Dendritic cell treated with granulocyte-macrophage colony-stimulating factor and Interleukin-4, amounts not matched to agents 40 ng/mL and 50 ng/mL, for 4 days (primary cell): ENCODE measurements around the gene CCDC51.

ENCODE experiments used
- H3K27ac Mint-ChIP-seq: one replicate; pipeline ENCODE4 v1.8.0; 2022; ENCODE audit warnings: mild to moderate bottlenecking, mixed read lengths
- H3K27me3 Mint-ChIP-seq: one replicate; pipeline ENCODE4 v1.8.0; 2022; ENCODE audit warnings: mild to moderate bottlenecking, mixed read lengths
- H3K36me3 Mint-ChIP-seq: one replicate; pipeline ENCODE4 v1.8.0; 2022; ENCODE audit warnings: low read depth, mixed read lengths
- H3K4me1 Mint-ChIP-seq: one replicate; pipeline ENCODE4 v1.8.0; 2022; ENCODE audit warnings: low read depth, mixed read lengths
- H3K4me3 Mint-ChIP-seq: one replicate; pipeline ENCODE4 v1.8.0; 2022; ENCODE audit warnings: mild to moderate bottlenecking, moderate library complexity, mixed read lengths
- H3K9me3 Mint-ChIP-seq: one replicate; pipeline ENCODE4 v1.8.0; 2022; ENCODE audit warnings: mixed read lengths
- intact Hi-C: fragments of 100-400 bp; cut with micrococcal nuclease; formaldehyde crosslinking; loops from one replicate; pipeline ENCODE4 v1.15.0; 2022

CCDC51 gene

DNA sequence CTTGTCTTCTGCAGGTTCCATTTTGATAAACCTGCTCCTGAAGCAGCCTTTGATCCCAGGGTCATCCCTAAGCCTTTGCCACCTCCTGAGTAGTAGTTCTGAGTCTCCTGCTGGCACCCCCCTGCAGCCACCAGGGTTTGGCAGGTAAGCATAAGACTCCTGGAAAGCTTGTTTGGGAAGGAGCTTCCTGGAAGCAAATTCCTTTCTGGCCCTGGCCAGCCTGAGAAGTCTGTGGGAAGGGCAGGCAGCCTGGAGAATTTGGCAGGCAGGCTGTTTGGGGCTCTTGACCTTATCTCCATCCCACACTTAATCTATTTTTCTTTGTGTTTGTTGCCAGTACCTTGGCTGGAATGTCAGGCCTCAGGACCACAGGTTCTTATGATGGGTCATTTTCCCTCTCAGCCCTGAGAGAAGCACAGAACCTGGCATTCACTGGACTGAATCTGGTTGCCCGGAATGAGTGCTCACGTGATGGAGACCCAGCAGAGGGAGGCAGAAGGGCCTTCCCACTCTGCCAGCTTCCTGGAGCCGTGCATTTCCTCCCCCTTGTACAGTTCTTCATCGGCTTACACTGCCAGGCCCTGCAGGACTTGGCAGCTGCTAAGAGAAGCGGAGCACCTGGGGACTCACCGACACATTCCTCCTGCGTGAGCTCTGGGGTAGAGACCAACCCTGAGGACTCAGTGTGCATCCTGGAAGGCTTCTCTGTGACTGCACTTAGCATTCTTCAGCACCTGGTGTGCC, 20.0 kb upstream of the CCDC51 start:
- intact Hi-C loops: loop anchor here (10.0 kb wide), 1 partner anchor 225 kb away; the partner anchor contains the start of gene NCKIPSD
- Mint-ChIP-seq H3K4me3 (no peak overlapping the region), H3K27me3 (no peaks in the 10 kb centered on the region), H3K9me3 (no peaks in the 10 kb centered on the region), H3K36me3 (peaks cover 64% of the 10 kb centered on the region), H3K27ac (no peak overlapping the region), H3K4me1 (peaks cover 3% of the 10 kb centered on the region)

DNA sequence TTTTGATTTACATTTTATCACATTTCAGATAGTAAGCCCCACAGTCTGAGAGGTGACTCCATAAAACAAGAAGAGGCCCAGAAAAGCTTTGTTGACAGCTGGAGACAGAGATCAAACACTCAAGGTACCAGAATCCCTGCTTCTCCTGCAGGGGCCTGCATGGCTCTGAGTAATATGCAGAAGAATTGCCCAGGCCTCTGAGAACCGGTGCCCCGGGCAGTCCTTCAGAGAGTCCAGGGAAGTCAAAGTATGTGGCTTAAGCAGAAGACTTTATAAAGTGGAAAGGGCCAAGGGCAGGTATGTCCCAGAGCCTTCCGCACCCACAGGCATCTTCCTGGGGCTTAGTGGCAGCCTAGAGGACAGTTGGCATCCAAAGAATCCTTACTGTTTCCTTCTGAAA, 19.4 kb upstream of the CCDC51 start:
- intact Hi-C loops: no loop called here
- no peaks in the 10 kb centered on the region for H3K9me3 Mint-ChIP-seq
- H3K4me1 Mint-ChIP-seq: no peaks in the 10 kb centered on the region
- no peaks in the 10 kb centered on the region for H3K27me3 Mint-ChIP-seq
- no peak overlapping the region for H3K27ac Mint-ChIP-seq
- no peak overlapping the region for H3K4me3 Mint-ChIP-seq
- peaks cover 70% of the 10 kb centered on the region for H3K36me3 Mint-ChIP-seq

DNA sequence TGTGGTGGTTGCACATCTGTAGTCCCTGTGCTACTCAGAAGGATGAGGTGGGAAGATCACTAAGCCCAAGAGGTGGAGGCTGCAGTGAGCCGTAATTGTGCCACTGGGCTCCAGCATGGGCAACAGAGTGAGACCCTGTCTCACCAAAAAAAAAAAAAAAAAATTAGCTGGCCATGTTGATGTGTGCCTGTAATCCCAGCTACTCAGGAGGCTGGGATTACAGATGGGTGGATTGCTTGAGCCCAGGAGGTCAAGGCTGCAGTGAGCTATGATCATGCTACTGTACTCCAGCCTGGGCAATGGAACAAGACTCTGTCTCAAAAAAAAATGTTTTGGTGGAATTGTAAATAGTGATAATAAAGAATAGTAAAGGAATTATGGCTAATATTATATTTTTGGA, 16.5 kb upstream of the CCDC51 start:
- Mint-ChIP-seq H3K36me3 (peaks cover 90% of the 10 kb centered on the region), H3K9me3 (no peaks in the 10 kb centered on the region), H3K27me3 (no peaks in the 10 kb centered on the region), H3K4me3 (no peak overlapping the region), H3K4me1 (no peaks in the 10 kb centered on the region), H3K27ac (no peak overlapping the region)
- intact Hi-C loops: no loop called here

DNA sequence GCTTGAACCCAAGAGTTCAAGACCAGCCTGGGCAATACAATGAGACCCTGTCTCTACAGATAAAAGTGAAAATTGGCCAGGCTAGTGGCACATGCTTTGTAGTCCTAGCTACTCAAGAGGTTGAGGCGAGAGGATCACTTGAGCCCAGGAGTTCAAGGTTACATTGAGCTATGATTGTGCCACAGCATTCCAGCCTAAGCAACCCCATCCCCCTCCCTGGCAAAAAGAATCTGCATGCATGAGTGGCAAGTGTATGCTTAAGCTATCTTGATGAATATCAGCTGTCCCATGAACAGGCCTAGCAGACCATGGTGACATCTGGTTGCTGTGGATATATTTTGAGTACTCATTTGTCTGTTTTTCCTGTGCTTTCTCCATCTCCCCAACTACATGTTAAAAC, 11.4 kb upstream of the CCDC51 start:
- intact Hi-C loops: no loop called here
- Mint-ChIP-seq H3K27ac (no peak overlapping the region), H3K27me3 (no peaks in the 10 kb centered on the region), H3K4me1 (peaks cover 21% of the 10 kb centered on the region), H3K36me3 (peaks cover 69% of the 10 kb centered on the region), H3K9me3 (no peaks in the 10 kb centered on the region), H3K4me3 (no peak overlapping the region)

DNA sequence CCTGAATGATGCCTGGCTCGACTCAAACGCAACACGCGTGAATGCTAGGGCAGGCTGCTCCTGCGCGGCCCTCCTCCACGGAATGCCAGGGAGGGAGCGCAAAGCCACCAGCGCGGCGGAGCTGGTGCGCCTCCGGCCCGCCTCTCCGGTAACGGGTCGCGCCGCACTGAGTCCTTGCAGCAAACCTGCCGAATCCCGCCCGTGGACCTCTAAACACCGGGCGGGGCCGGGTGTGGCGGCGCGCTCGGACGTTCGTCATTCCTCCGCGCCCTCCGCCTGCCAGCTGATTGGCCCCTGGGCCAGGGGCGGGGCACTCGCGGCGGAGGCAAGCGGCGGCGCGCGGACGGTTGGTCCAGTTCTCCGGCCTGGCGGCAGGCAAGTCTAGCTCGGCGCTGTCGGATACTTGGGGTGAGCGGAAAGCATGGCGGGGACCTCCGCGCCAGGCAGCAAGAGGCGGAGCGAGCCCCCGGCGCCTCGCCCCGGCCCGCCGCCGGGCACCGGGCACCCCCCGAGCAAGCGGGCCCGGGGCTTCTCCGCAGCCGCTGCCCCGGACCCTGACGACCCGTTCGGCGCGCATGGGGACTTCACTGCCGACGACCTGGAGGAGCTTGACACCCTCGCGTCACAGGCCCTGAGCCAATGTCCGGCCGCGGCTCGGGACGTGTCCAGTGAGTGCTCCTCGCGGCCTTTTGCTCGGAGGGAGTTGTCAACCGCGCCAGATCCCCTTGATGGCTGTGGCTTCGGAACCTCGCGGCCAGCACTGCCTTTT, 6.7 kb upstream of the CCDC51 start, which contains the start of gene ATRIP:
Gene ATRIP (plus strand): TSS at position 313 of the 769 bp plus-strand sequence. CDS start 109 bp downstream, at position 422.
- peak within 1 kb of the TSS; percentile 79 for H3K4me3 Mint-ChIP-seq
- intact Hi-C loops: no loop called here
- H3K9me3 Mint-ChIP-seq: no peaks in the 10 kb centered on the region
- no peaks in the 10 kb centered on the region for H3K27me3 Mint-ChIP-seq
- peaks cover 57% of the 10 kb centered on the region for H3K36me3 Mint-ChIP-seq
- H3K4me1 Mint-ChIP-seq: peaks cover 28% of the 10 kb centered on the region
- H3K27ac Mint-ChIP-seq: peak within 1 kb of the TSS; percentile 93

DNA sequence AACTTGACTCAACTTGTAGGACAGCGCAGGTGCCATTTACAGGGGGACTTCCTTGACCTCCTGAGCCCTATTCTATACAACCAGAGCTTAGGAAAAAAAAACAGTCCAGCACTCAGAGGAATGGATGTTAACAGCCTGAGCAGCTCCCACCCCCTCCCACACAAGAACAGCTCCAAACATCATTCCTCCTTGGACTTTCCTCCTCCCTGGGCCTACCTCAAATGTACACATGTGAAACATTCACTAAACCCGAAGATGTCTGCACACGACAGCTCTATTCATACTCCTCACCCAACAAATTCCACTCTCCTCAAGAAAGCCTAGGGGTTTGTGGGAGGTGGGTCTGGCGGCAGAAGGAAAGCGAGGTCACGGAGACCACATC, 6.1 kb upstream of the CCDC51 start:
- peaks cover 28% of the 10 kb centered on the region for H3K4me1 Mint-ChIP-seq
- peak overlapping the region; percentile 93 for H3K27ac Mint-ChIP-seq
- no peaks in the 10 kb centered on the region for H3K27me3 Mint-ChIP-seq
- intact Hi-C loops: no loop called here
- H3K4me3 Mint-ChIP-seq: peak overlapping the region; percentile 79
- H3K36me3 Mint-ChIP-seq: peaks cover 54% of the 10 kb centered on the region
- no peaks in the 10 kb centered on the region for H3K9me3 Mint-ChIP-seq

DNA sequence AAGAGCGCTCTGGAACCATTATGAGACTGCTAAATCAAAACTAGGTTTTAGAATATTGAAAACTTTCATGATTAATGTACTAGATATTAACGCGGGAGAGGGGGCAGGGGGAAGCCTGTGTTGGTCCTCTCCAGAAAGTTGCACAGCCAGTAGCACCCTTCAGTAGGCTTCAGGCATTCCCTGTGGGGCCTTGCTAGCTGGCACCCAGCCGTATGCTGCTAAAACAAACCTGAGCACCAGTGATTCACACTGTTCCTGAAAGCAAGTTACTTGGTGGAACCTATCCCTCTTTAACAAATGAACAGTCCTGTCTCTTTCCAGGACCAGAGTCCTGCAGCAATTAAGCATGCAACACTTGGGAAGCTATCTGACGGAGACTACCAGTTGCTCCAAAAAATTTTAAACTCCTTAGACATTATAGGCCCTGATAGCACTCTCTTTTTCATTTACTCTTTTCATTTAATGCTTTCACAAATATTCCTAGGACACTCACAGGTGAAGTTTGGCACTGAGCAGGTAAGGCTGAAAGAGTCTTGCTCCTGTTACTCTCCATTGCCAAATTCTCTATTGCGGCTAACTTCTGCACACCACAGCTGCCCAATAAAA, 5.5 kb upstream of the CCDC51 start:
- H3K27ac Mint-ChIP-seq: no peak overlapping the region
- intact Hi-C loops: no loop called here
- no peak overlapping the region for H3K4me3 Mint-ChIP-seq
- H3K27me3 Mint-ChIP-seq: no peaks in the 10 kb centered on the region
- H3K9me3 Mint-ChIP-seq: no peaks in the 10 kb centered on the region
- H3K4me1 Mint-ChIP-seq: peaks cover 33% of the 10 kb centered on the region
- H3K36me3 Mint-ChIP-seq: peaks cover 54% of the 10 kb centered on the region

DNA sequence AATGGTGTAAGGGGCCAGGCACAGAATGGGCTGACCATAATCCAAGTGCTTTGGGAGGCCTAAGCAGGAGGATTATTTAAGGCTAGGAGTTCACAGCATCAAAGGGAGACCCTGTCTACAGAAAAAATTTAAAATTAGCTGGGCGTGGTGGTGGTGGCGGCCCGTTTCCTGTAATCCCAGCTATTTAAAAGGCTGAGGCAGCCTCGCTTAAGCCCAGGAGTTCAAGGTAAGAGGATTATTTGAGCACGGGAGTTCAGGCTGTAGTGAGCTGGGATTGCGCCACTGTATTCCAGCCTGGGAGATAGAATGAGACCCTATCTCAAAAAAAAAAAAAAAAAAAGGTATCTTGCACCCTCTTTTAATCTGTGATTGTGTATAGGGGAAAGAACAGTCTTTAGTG, 2.0 kb upstream of the CCDC51 start:
- Mint-ChIP-seq H3K27me3 (no peaks in the 10 kb centered on the region), H3K4me3 (no peak overlapping the region), H3K9me3 (no peaks in the 10 kb centered on the region), H3K27ac (no peak overlapping the region), H3K4me1 (peaks cover 19% of the 10 kb centered on the region), H3K36me3 (peaks cover 59% of the 10 kb centered on the region)
- intact Hi-C loops: no loop called here

DNA sequence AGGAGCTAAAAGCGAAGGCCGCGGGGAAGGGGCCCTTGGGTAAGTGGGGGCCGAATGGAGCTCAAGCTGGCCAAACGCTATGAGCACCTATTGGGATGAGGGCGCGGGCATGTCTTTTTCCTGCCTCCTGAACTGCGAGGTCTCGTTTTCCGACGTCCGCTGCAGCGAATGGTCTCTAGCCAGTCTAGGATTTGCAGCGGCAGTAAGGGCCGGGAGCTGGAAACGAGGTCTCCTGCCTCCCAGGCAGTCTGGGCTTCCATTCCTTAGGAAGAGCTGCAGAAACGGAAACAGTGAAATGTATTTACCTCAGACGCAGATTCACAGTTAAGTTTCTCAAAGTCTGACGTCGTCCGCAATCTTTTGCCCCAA, 655 bp upstream of the CCDC51 start:
- Mint-ChIP-seq H3K36me3 (peaks cover 51% of the 10 kb centered on the region), H3K4me3 (peak overlapping the region; percentile 87), H3K4me1 (peaks cover 10% of the 10 kb centered on the region), H3K27me3 (no peaks in the 10 kb centered on the region), H3K27ac (peak overlapping the region; percentile 86), H3K9me3 (no peaks in the 10 kb centered on the region)
- intact Hi-C loops: no loop called here

DNA sequence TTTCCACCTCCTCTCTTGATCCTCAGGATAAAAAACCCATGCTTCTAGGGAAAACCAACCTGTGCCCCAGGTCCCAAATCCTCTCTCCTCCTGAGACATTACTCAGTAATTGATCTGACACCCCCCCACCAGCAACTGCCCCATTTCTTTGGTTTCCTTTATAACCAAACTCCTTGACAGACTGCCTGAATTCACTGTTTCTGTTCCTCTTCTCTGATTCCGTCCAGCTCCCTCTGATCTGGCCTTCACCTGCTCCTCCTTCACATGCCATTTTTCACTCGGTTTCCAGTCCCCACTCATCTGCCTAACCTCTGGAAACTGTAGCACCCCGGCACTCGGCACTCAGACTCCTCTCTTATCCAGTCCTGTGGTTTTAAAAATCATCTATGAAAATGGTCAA, 2.1 kb downstream of the CCDC51 start:
- no peak overlapping the region for H3K4me3 Mint-ChIP-seq
- peaks cover 10% of the 10 kb centered on the region for H3K4me1 Mint-ChIP-seq
- no peaks in the 10 kb centered on the region for H3K27me3 Mint-ChIP-seq
- H3K27ac Mint-ChIP-seq: peak overlapping the region; percentile 55
- intact Hi-C loops: loop anchor here (2.0 kb wide), 2 partner anchors 205 to 243 kb away; no protein-coding TSS in a partner anchor
- no peaks in the 10 kb centered on the region for H3K9me3 Mint-ChIP-seq
- H3K36me3 Mint-ChIP-seq: peaks cover 48% of the 10 kb centered on the region

DNA sequence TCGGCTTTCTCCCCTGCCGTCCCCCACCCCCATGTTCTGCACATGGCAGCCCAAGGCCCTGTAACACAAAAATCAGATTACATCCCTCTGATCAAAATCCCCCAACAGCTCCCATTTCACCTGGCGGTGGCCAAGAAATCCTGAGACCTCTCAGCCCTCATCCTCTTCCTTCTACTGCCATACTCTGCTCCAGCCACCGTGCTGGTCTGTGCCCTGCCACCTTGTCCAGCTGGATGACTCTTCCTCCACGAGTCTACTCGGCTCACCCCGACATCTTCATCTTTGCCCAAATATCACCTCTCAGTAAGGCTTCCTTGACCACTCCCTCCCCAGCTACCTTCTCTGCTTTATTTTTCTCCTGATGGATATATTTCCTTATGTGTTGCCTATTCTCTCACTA, 3.1 kb downstream of the CCDC51 start:
- peaks cover 48% of the 10 kb centered on the region for H3K36me3 Mint-ChIP-seq
- H3K4me1 Mint-ChIP-seq: peaks cover 12% of the 10 kb centered on the region
- H3K27me3 Mint-ChIP-seq: no peaks in the 10 kb centered on the region
- intact Hi-C loops: loop anchor here (1.0 to 2.0 kb wide), 4 partner anchors 36 to 242 kb away; no protein-coding TSS in a partner anchor
- no peak overlapping the region for H3K4me3 Mint-ChIP-seq
- no peaks in the 10 kb centered on the region for H3K9me3 Mint-ChIP-seq
- no peak overlapping the region for H3K27ac Mint-ChIP-seq

DNA sequence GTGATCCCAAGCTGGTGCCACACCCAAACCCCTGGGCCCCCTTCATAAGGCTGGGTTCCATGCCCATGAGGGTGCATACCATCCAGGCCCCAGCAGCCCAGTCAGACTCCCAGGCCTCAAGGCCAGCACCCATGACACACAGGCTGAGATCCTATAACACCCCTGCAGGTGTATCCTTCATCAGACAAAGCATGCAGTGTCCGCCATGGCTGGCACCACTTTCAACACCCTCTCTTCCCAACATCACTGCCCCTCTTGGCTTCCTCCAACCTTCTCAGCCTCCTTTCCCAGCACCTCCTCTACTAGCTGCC, 3.5 kb downstream of the CCDC51 start:
- Mint-ChIP-seq H3K4me3 (no peak overlapping the region), H3K36me3 (peaks cover 48% of the 10 kb centered on the region), H3K4me1 (peaks cover 16% of the 10 kb centered on the region), H3K9me3 (no peaks in the 10 kb centered on the region), H3K27me3 (no peaks in the 10 kb centered on the region), H3K27ac (no peak overlapping the region)
- intact Hi-C loops: loop anchor here (1.0 to 2.0 kb wide), 4 partner anchors 35 to 242 kb away; no protein-coding TSS in a partner anchor

DNA sequence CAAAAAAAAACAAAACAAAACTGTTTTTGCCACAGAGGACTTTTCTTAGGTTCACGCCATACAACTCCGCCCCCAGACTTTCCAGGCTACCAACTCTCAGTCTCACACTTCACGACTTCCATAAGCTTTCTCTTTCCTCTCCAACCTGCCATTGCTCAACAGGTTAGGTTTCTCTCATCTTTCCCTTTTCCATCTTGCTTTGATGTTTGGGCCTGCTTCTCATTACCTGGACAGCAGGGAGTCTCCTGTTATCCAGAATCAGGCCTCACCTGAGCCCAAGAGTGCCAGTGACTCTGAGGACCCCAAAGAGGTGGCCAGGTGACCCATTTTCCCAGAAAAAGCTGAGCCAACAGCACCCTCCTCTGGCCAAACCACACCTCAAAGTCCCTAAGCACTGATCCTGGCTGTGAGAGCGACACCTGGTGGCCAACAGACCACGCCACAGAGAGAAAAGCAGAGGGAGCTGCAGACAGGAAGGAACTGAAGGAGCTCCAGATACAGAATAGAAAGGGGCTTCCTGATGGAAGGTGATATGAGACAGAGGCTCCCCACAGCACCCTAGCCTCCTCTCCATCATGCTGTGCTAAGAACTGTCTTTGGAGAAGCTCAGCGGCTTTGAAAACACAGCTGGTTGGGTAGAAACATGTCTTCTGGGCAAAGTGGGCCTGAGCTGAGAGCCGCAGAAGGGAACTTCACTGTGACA, 4.0 kb downstream of the CCDC51 start:
- H3K36me3 Mint-ChIP-seq: peaks cover 47% of the 10 kb centered on the region
- no peak overlapping the region for H3K4me3 Mint-ChIP-seq
- intact Hi-C loops: loop anchor here (1.0 to 2.0 kb wide), 4 partner anchors 35 to 241 kb away; no protein-coding TSS in a partner anchor
- H3K9me3 Mint-ChIP-seq: no peaks in the 10 kb centered on the region
- H3K27ac Mint-ChIP-seq: no peak overlapping the region
- peaks cover 1% of the 10 kb centered on the region for H3K27me3 Mint-ChIP-seq
- H3K4me1 Mint-ChIP-seq: peaks cover 16% of the 10 kb centered on the region

DNA sequence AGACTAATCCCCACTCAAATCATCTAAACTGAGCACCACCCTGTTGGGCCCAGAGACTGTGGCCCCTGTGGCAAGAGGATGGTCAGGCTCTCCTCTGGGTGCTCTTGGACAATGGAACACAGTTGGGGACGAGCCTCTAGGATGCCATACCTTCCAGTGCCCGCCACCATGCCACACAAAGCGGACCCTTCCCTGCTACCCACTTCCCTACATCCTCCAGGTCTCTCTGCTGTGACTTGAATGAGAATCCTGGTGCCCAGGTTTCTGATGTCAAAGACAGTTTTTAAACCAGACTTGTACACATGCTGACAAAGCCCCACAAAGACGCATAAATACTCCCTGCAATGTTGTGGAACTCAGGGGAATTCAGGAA, 4.7 kb downstream of the CCDC51 start:
- peaks cover 12% of the 10 kb centered on the region for H3K4me1 Mint-ChIP-seq
- H3K27ac Mint-ChIP-seq: no peak overlapping the region
- no peak overlapping the region for H3K4me3 Mint-ChIP-seq
- intact Hi-C loops: no loop called here
- peaks cover 8% of the 10 kb centered on the region for H3K27me3 Mint-ChIP-seq
- no peaks in the 10 kb centered on the region for H3K9me3 Mint-ChIP-seq
- peaks cover 40% of the 10 kb centered on the region for H3K36me3 Mint-ChIP-seq
